HepG2 (cell line): ENCODE data around the gene CPNE1. TPM values are rescaled to one million over a fixed set of nuclear protein-coding genes. Genes with fewer than 3 reads are reported as not detected.

Experiments used
- ARID3A ChIP-seq: IDR thresholded peaks from 2 replicates; pipeline ENCODE4 v1.6.1; 2012; ENCODE audit warnings: low read depth, low read length, improper control_type of control experiment
- CENPX ChIP-seq: sonication (generic); formaldehyde crosslinking; IDR thresholded peaks from 2 replicates; pipeline ENCODE4 v1.9.0; 2021; ENCODE audit warnings: mild to moderate bottlenecking, missing genetic modification reagents, moderate library complexity
- ELF4 ChIP-seq: sonication (generic); formaldehyde crosslinking; IDR thresholded peaks from 2 replicates; pipeline ENCODE4 v1.5.0; 2020; ENCODE audit warnings: missing genetic modification reagents, mild to moderate bottlenecking, moderate library complexity, borderline replicate concordance
- FLYWCH1 ChIP-seq: sonication (generic); formaldehyde crosslinking; IDR thresholded peaks from 2 replicates; pipeline ENCODE4 v1.8.1; 2023; ENCODE audit warnings: mild to moderate bottlenecking, missing genetic modification reagents
- FOSL1 ChIP-seq: sonication (generic); formaldehyde crosslinking; IDR thresholded peaks from 2 replicates; pipeline ENCODE4 v1.9.0; 2021; ENCODE audit warnings: missing genetic modification reagents, borderline replicate concordance
- HES4 ChIP-seq: sonication (generic); formaldehyde crosslinking; IDR thresholded peaks from 2 replicates; pipeline ENCODE4 v1.9.0; 2021; ENCODE audit warnings: mild to moderate bottlenecking, missing genetic modification reagents, borderline replicate concordance
- HMG20A ChIP-seq: IDR thresholded peaks from 2 replicates; pipeline ENCODE4 v1.6.1; 2016; ENCODE audit warnings: borderline replicate concordance
- HNRNPH1 ChIP-seq: fragments of 200-400 bp; formaldehyde crosslinking; optimal IDR thresholded peaks from 2 replicates; pipeline ENCODE3; 2017; ENCODE audit warnings: mild to moderate bottlenecking, low read depth, low read length
- HNRNPUL1 ChIP-seq: fragments of 200-400 bp; formaldehyde crosslinking; IDR thresholded peaks from 2 replicates; pipeline ENCODE4 v1.6.1; 2017; ENCODE audit warnings: low read depth, mild to moderate bottlenecking, low read length, moderate library complexity
- MYC ChIP-seq: sonication (generic); formaldehyde crosslinking; IDR thresholded peaks from 2 replicates; pipeline ENCODE4 v1.9.0; 2021; ENCODE audit warnings: missing genetic modification reagents, borderline replicate concordance
- NR2C2 ChIP-seq: sonication (generic); formaldehyde crosslinking; IDR thresholded peaks from 2 replicates; pipeline ENCODE4 v1.4.0; 2020; ENCODE audit warnings: missing genetic modification reagents, mild to moderate bottlenecking, moderate library complexity, borderline replicate concordance
- PHF5A ChIP-seq: IDR thresholded peaks from one replicate; pipeline ENCODE4 v1.6.1; 2018; ENCODE audit warnings: low read depth, missing genetic modification reagents; ENCODE audit not compliant: unreplicated experiment
- POLR2AphosphoS5 ChIP-seq: IDR thresholded peaks from 2 replicates; pipeline ENCODE4 v1.6.1; 2012; ENCODE audit warnings: low read depth, low read length
- RBAK ChIP-seq: sonication (generic); formaldehyde crosslinking; IDR thresholded peaks from 2 replicates; pipeline ENCODE4 v1.5.1; 2020; ENCODE audit warnings: mild to moderate bottlenecking, missing genetic modification reagents
- RERE ChIP-seq: IDR thresholded peaks from 2 replicates; pipeline ENCODE4 v1.6.1; 2016; ENCODE audit warnings: low read depth, missing genetic modification reagents, missing compliant biosample characterization
- TCF7 ChIP-seq: sonication (generic); IDR thresholded peaks from 2 replicates; pipeline ENCODE4 v1.6.1; 2016; ENCODE audit warnings: antibody characterized with exemption, low read depth
- TGIF2 ChIP-seq: IDR thresholded peaks from 2 replicates; pipeline ENCODE4 v1.6.1; 2016; ENCODE audit warnings: control low read depth, missing compliant biosample characterization
- YEATS4 ChIP-seq: sonication (generic); formaldehyde crosslinking; IDR thresholded peaks from 2 replicates; pipeline ENCODE4 v1.4.0; 2020; ENCODE audit warnings: missing genetic modification reagents, borderline replicate concordance
- ZFY ChIP-seq: sonication (generic); formaldehyde crosslinking; IDR thresholded peaks from 2 replicates; pipeline ENCODE4 v1.4.0; 2020; ENCODE audit warnings: missing genetic modification reagents
- ZNF282 ChIP-seq: fragments of 450-650 bp; IDR thresholded peaks from 2 replicates; pipeline ENCODE4 v1.6.1; 2018; ENCODE audit not compliant: partially characterized antibody
- ZNF333 ChIP-seq: sonication (generic); formaldehyde crosslinking; IDR thresholded peaks from 2 replicates; pipeline ENCODE4 v1.4.0; 2020; ENCODE audit warnings: mild to moderate bottlenecking, missing genetic modification reagents, borderline replicate concordance
- polyA plus RNA-seq, 8 experiments: library from polyadenylated mRNA; depleted of rRNA in 3 of 8; stranded (reverse) in 7 of 8; unstranded in 1 of 8; fragments of >200 nt; fragmentation: Illumina TruSeq in 4 of 8; extraction: Trizol in 4 of 8; gene quantifications; 2 replicates each; pipeline versions ENCODE4 v1.2.1 to v1.2.3, GENCODE V29; 2011 to 2016; ENCODE audit warnings: low read depth in 4 of 8, missing spikeins in 1 of 8, mixed read lengths in 1 of 8; ENCODE audit not compliant: insufficient read depth in 1 of 8
- total RNA-seq, 5 experiments: library from RNA; depleted of rRNA; stranded (reverse); fragments of >200 nt; fragmentation: Illumina TruSeq; extraction: Trizol; gene quantifications; 2 replicates each; pipeline ENCODE4 v1.2.3, GENCODE V29; 2016; ENCODE audit warnings: low read depth in 1 of 5
- TF ChIP-seq, protein P1 (sequence below): sonication (generic); formaldehyde crosslinking; IDR thresholded peaks from 2 replicates; pipeline ENCODE4 v1.4.0; 2020; ENCODE audit warnings: missing genetic modification reagents

Gene CPNE1
- total and polyA plus RNA-seq, 2 of the 13 experiments (the other 11 are each of a cell fraction or from before 2014, with no cell fraction given): 408 to 431 TPM

DNA sequence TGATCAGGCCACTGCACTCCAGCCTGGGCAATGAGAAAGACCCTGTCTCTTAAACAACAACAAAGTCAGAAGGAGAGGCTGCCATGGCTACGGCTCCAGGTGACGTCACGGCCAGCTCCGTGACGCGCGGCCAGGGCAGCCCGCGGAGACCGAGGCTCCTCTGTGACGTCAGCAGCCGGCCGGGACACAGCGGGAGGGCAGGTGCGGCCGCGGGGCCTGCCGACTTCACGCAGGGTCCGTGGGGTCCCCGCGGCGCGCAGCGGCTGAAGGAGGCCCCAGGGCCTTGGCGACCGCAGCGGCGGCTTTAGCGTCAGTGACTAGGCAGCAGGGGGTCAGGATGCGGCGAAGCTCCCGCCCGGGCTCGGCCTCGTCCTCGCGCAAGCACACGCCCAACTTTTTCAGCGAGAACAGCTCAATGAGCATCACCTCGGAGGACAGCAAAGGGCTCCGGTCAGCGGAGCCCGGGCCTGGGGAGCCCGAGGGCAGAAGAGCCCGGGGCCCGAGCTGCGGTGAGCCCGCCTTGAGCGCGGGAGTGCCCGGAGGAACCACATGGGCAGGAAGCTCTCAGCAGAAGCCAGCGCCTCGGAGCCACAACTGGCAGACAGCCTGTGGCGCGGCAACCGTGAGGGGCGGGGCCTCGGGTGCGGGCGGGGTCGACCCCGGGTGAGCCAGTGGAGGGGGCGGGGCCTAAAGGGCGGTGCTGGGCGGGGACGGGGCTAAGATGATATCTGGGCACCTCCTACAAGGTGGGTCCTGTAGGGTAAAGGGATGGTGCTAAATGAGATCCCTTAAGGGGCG lies 48.8 kb downstream of the CPNE1 start, which contains the start of gene SPAG4 (continued):
- TF ChIP-seq HMG20A (no peak), YEATS4 (CRISPR knock-in tag) (peak; percentile 92), FOSL1 (CRISPR knock-in tag) (peak; percentile 73), HNRNPH1 (no peak), MYC (CRISPR knock-in tag) (peak; percentile 93), RERE (no peak; the same call in 1 of the 2 replicates), HES4 (CRISPR knock-in tag) (peak; percentile 98), ELF4 (CRISPR knock-in tag) (peak; percentile 62; the same call in 1 of the 2 replicates), ZFY (CRISPR knock-in tag) (peak; percentile 94), ARID3A (no peak; the same call in 1 of the 2 replicates), ZNF333 (CRISPR knock-in tag) (no peak), RBAK (peak; percentile 78), PHF5A (CRISPR knock-in tag) (peak; percentile 29), HNRNPUL1 (peak; percentile 68; the same call in 1 of the 2 replicates), TGIF2 (CRISPR knock-in tag) (peak; percentile 98), POLR2AphosphoS5 (peak; percentile 79), ZNF282 (no peak), NR2C2 (CRISPR knock-in tag) (peak; percentile 84), CENPX (no peak), FLYWCH1 (CRISPR knock-in tag) (no peak; the same call in 1 of the 2 replicates), TCF7 (no peak)
- TF ChIP-seq, protein P1, sequence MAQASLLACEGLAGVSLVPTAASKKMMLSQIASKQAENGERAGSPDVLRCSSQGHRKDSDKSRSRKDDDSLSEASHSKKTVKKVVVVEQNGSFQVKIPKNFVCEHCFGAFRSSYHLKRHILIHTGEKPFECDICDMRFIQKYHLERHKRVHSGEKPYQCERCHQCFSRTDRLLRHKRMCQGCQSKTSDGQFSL: 0 out of 2 replicates have a peak, but pooled peaks have one; percentile 65
